BLaER1 (cell line): ENCODE measurements around the gene DGKH.

Experiments
- H3K27ac ChIP-seq: shearing (Covaris generic); formaldehyde crosslinking; 2 replicates; pipeline ENCODE4 v1.8.1; 2022
- H3K27me3 ChIP-seq: shearing (Covaris generic); formaldehyde crosslinking; 2 replicates; pipeline ENCODE4 v1.8.1; 2022
- H3K36me3 ChIP-seq: shearing (Covaris generic); formaldehyde crosslinking; 2 replicates; pipeline ENCODE4 v1.8.1; 2022
- H3K4me1 ChIP-seq: shearing (Covaris generic); formaldehyde crosslinking; 2 replicates; pipeline ENCODE4 v1.8.1; 2022
- H3K4me2 ChIP-seq: shearing (Covaris generic); formaldehyde crosslinking; 2 replicates; pipeline ENCODE4 v1.8.1; 2022
- H3K4me3 ChIP-seq: shearing (Covaris generic); formaldehyde crosslinking; 2 replicates; pipeline ENCODE4 v1.8.1; 2022
- H3K9ac ChIP-seq: shearing (Covaris generic); formaldehyde crosslinking; 2 replicates; pipeline ENCODE4 v1.8.1; 2022
- H3K9me3 ChIP-seq: shearing (Covaris generic); formaldehyde crosslinking; 2 replicates; pipeline ENCODE4 v1.8.1; 2022
- H4K20me1 ChIP-seq: shearing (Covaris generic); formaldehyde crosslinking; 2 replicates; pipeline ENCODE4 v1.8.1; 2022
- Cebpa-rat ChIP-seq: shearing (Covaris generic); IDR thresholded peaks from 2 replicates; pipeline ENCODE4 v1.8.1; 2022

DGKH gene

GRCh38 chr13:42279986-42280385 lies 231.5 kb downstream of the DGKH start:
- TF ChIP-seq Cebpa-rat, result no peak
- no peaks in the 10 kb centered on the region; the same call in 1 of the 2 replicates for H3K9me3 ChIP-seq
- peaks cover 17% of the 10 kb centered on the region for H3K4me1 ChIP-seq
- H3K4me2 ChIP-seq, result no peak overlapping the region
- H3K36me3 ChIP-seq, result peaks cover 14% of the 10 kb centered on the region
- peaks cover 47% of the 10 kb centered on the region for H4K20me1 ChIP-seq
- no peak overlapping the region for H3K4me3 ChIP-seq
- H3K27me3 ChIP-seq, result no peaks in the 10 kb centered on the region
- H3K9ac ChIP-seq, result no peak overlapping the region
- no peak overlapping the region for H3K27ac ChIP-seq

GRCh38 chr13:42280537-42280936 lies 232.1 kb downstream of the DGKH start:
- no peaks in the 10 kb centered on the region; the same call in 1 of the 2 replicates for H3K9me3 ChIP-seq
- peaks cover 48% of the 10 kb centered on the region for H4K20me1 ChIP-seq
- no peak overlapping the region for H3K4me3 ChIP-seq
- H3K4me2 ChIP-seq, result no peak overlapping the region
- H3K9ac ChIP-seq, result no peak overlapping the region
- no peak for TF ChIP-seq Cebpa-rat
- no peak overlapping the region for H3K27ac ChIP-seq
- peaks cover 11% of the 10 kb centered on the region for H3K4me1 ChIP-seq
- H3K27me3 ChIP-seq, result no peaks in the 10 kb centered on the region
- peaks cover 16% of the 10 kb centered on the region for H3K36me3 ChIP-seq

- Histone ChIP-seq H3K4me2 (no peak overlapping the region), H4K20me1 (peaks cover 48% of the 10 kb centered on the region), H3K9me3 (no peaks in the 10 kb centered on the region; the same call in 1 of the 2 replicates), H3K4me1 (peaks cover 7% of the 10 kb centered on the region), H3K27ac (no peak overlapping the region), H3K9ac (no peak overlapping the region), H3K4me3 (no peak overlapping the region), H3K36me3 (peaks cover 33% of the 10 kb centered on the region), H3K27me3 (no peaks in the 10 kb centered on the region)
- no peak for TF ChIP-seq Cebpa-rat
Observed at GRCh38 chr13:42283574-42283973, 235.1 kb downstream of the DGKH start.

- peaks cover 48% of the 10 kb centered on the region for H4K20me1 ChIP-seq
- no peak overlapping the region for H3K4me2 ChIP-seq
- H3K4me3 ChIP-seq, result no peak overlapping the region
- H3K9ac ChIP-seq, result no peak overlapping the region
- peaks cover 36% of the 10 kb centered on the region for H3K36me3 ChIP-seq
- H3K27me3 ChIP-seq, result no peaks in the 10 kb centered on the region
- H3K9me3 ChIP-seq, result no peaks in the 10 kb centered on the region; the same call in 1 of the 2 replicates
- no peak for TF ChIP-seq Cebpa-rat
- H3K27ac ChIP-seq, result no peak overlapping the region
- peaks cover 7% of the 10 kb centered on the region for H3K4me1 ChIP-seq
Observed at GRCh38 chr13:42284068-42284467, 235.6 kb downstream of the DGKH start.
